ENCODE measurements around the gene KLHL22.

The KLHL22 gene

GRCh38 chr22:20442485-20443284, 52.9 kb downstream of the KLHL22 start:
- DNase-seq = no peak

- DNase-seq = no peak
These were observed 53.7 kb downstream of the KLHL22 start for GRCh38 chr22:20441631-20442484.

GRCh38 chr22:20440637-20441591, 54.7 kb downstream of the KLHL22 start:
- DNase-seq = no peak

- no peak for DNase-seq
These were observed 55.5 kb downstream of the KLHL22 start for GRCh38 chr22:20439928-20440575.

- no peak for DNase-seq
These were observed 56.1 kb downstream of the KLHL22 start for GRCh38 chr22:20439556-20439927.

GRCh38 chr22:20438678-20439492, 56.7 kb downstream of the KLHL22 start:
- DNase-seq = no peak

GRCh38 chr22:20438427-20438677, 57.2 kb downstream of the KLHL22 start:
- no peak for DNase-seq

GRCh38 chr22:20437613-20438426, 57.8 kb downstream of the KLHL22 start, which contains the start of gene SCARF2:
SCARF2 (minus strand) TSS chr22:20437825; CDS start chr22:20437754, 71 bp downstream.
- peak; percentile 78 for DNase-seq

- DNase-seq = peak; percentile 31
These were observed 58.6 kb downstream of the KLHL22 start for GRCh38 chr22:20436768-20437612.

GRCh38 chr22:20436307-20436767, 59.3 kb downstream of the KLHL22 start:
- peak; percentile 74 for DNase-seq

GRCh38 chr22:20435436-20436306, 59.9 kb downstream of the KLHL22 start:
- no peak for DNase-seq

- DNase-seq = no peak
These were observed 60.8 kb downstream of the KLHL22 start for GRCh38 chr22:20434773-20435172.

- no peak for DNase-seq
These were observed 61.3 kb downstream of the KLHL22 start for GRCh38 chr22:20434264-20434751.

- no peak for DNase-seq
These were observed 61.8 kb downstream of the KLHL22 start for GRCh38 chr22:20433686-20434241.

- no peak for DNase-seq
These were observed 62.4 kb downstream of the KLHL22 start for GRCh38 chr22:20433191-20433590.

GRCh38 chr22:20432244-20432686, 63.3 kb downstream of the KLHL22 start:
- DNase-seq = no peak

GRCh38 chr22:20431511-20432192, 63.9 kb downstream of the KLHL22 start:
- DNase-seq = no peak

Measured in fibroblast of upper back skin (primary cell).